ENCODE data around the gene ALG13. TPM values are rescaled to one million over a fixed set of nuclear protein-coding genes. Genes with fewer than 3 reads are reported as not detected.

ALG13 gene
- total and polyA plus RNA-seq, 10 of the 15 experiments (the other 5 are each of a cell fraction or from before 2014, with no cell fraction given), result 30.5 to 119 (median 51.1) TPM

- TF ChIP-seq MTA3 (IDR thresholded peaks at IDR 0.05; ENCODE audit: borderline replicate concordance, low read length) (no peak), ATF7 (IDR thresholded peaks at IDR 0.05; ENCODE audit: low read depth) (peak; percentile 81), REST (IDR thresholded peaks at IDR 0.05; ENCODE audit: low read depth, low read length) (no peak), CREM (IDR thresholded peaks at IDR 0.05; ENCODE audit: low read depth) (peak; percentile 96), DPF2 (IDR thresholded peaks at IDR 0.05) (0 out of 2 replicates have a peak, but pooled peaks have one; percentile 75), ELK1 (IDR thresholded peaks at IDR 0.05; ENCODE audit: low read depth, low read length) (0 out of 2 replicates have a peak, but pooled peaks have one; percentile 13), EZH2 (IDR thresholded peaks at IDR 0.05; ENCODE audit: borderline replicate concordance, control insufficient read depth, low read depth, low read length) (no peak), CBX3 (IDR thresholded peaks at IDR 0.05; ENCODE audit: borderline replicate concordance, low read depth) (no peak), ESRRA (IDR thresholded peaks at IDR 0.05; ENCODE audit: low read length) (no peak), PML (IDR thresholded peaks at IDR 0.05; ENCODE audit: low read length) (peak; percentile 83), IRF3 (IDR thresholded peaks at IDR 0.05) (no peak), JUNB (IDR thresholded peaks at IDR 0.05) (no peak), IKZF2 (IDR thresholded peaks at IDR 0.05) (peak; percentile 70 to 73; a peak in 3 of 4 replicates), CHD1 (IDR thresholded peaks at IDR 0.05; ENCODE audit: low read depth, low read length) (0 out of 2 replicates have a peak, but pooled peaks have one; percentile 49), PRDM15 (CRISPR knock-in tag; IDR thresholded peaks at IDR 0.05) (no peak), POU2F2 (IDR thresholded peaks at IDR 0.05; ENCODE audit: borderline replicate concordance, low read depth, low read length) (peak; percentile 73; the same call in 1 of the 3 replicates), RBBP5 (conservative IDR thresholded peaks at IDR 0.05) (no peak), GABPA (IDR thresholded peaks at IDR 0.05; ENCODE audit: low read depth) (peak; percentile 85), BCL11A (IDR thresholded peaks at IDR 0.05; ENCODE audit: low read depth, low read length) (no peak)
Measured at GRCh38 chrX:111680988-111681779, at the start of gene ALG13 (continued).
